ENCODE measurements around the gene NELL2. TPM values are rescaled to one million over a fixed set of nuclear protein-coding genes. Genes with fewer than 3 reads are reported as not detected.

The NELL2 gene
- total RNA-seq, 4 donors from 2014 or later: 1.1 to 22.9 (median 15.6) TPM

- ATAC-seq (ENCODE audit: low FRiP score) (no peak), DNase-seq (ENCODE audit: low spot score) (no peak)
These were observed 373.4 kb downstream of the NELL2 start for GRCh38 chr12:44502681-44503080.

DNA sequence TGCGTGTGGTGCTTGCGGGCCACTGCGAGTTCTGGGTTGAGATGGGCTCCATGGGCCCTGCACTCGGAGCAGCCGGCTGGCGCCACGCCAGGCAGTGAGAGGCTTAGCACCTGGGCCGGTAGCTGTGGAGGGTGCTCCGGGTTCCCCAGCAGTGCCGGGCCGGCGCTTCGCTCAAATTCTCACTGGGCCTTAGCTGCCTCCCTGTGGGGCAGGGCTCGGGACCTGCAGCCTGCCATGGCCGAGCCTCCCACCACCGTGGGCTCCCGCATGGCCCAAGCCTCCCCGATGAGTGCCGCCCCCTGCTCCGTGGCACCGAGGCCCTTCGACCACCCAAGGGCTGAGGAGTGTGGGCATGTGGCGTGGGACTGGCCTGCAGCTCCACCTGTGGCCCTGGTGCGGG, 375.7 kb downstream of the NELL2 start:
- TF ChIP-seq, protein P1, sequence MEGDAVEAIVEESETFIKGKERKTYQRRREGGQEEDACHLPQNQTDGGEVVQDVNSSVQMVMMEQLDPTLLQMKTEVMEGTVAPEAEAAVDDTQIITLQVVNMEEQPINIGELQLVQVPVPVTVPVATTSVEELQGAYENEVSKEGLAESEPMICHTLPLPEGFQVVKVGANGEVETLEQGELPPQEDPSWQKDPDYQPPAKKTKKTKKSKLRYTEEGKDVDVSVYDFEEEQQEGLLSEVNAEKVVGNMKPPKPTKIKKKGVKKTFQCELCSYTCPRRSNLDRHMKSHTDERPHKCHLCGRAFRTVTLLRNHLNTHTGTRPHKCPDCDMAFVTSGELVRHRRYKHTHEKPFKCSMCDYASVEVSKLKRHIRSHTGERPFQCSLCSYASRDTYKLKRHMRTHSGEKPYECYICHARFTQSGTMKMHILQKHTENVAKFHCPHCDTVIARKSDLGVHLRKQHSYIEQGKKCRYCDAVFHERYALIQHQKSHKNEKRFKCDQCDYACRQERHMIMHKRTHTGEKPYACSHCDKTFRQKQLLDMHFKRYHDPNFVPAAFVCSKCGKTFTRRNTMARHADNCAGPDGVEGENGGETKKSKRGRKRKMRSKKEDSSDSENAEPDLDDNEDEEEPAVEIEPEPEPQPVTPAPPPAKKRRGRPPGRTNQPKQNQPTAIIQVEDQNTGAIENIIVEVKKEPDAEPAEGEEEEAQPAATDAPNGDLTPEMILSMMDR (IDR thresholded peaks at IDR 0.05): no peak
- no peak for ATAC-seq (ENCODE audit: low FRiP score)
- DNase-seq (ENCODE audit: low spot score): no peak

More at GRCh38 chr12:44502681-44503080, 373.4 kb downstream of the NELL2 start:
- TF ChIP-seq, protein P1 (IDR thresholded peaks at IDR 0.05): no peak

DNA sequence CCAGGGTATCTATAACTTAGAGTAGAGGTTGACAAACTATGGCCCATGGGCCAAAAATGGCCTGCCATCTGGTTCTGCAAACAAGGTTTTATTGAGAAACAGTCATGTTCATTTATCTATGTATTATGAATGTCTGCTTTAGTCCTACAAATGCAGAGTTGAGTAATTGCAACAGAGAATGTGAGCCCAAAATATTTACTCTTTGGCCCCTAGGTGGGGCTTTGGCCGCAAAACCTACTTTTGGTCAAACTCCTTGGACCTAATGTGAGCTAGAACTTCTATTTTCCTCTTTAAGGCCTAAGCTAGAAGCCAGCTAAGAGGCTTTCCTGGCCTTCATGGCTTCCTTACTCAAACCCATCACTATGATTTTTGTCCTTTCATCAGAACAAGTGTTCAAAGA, 379.1 kb downstream of the NELL2 start:
- ATAC-seq (ENCODE audit: low FRiP score) (no peak), DNase-seq (ENCODE audit: low spot score) (no peak)
- TF ChIP-seq, protein P1 (IDR thresholded peaks at IDR 0.05): no peak

DNA sequence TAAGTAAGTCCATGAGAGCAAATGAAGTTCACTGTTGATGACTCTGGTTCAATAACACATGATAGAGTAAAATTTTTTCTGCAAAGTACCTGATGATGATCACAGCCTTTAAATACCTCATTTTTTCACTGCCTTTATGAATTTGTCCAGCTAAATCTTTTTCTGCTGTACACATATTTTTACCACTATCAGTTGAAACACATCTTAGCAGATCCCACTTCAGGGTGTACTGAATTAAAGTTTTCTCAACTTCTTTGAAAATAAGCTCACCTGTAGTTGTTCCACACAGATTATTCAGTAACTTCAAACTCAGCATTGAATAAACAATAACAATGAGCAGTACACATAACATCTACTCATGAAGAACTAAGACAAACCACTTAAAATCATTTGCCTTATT, 385.9 kb downstream of the NELL2 start:
- TF ChIP-seq, protein P1 (IDR thresholded peaks at IDR 0.05): no peak
- DNase-seq (ENCODE audit: low spot score) (no peak), ATAC-seq (ENCODE audit: low FRiP score) (no peak)

DNA sequence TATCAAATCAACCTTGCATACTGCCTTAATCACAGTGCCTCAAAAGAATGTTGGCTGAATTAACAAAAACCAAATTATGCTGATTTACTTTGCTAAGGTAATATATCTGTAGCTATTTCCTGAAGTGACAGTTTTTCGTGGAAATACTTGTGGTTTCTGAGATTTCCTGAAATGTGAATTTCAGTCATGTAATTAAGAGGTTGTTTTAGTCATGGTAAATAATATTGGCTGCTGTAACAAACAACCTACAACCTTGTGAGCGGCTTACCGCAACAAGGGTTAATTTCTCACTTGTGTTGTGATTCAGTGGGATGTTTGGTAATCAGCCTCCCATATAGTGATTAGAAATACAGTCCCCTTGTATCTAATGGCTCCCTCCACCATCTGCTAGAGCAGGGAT, 387.9 kb downstream of the NELL2 start:
- ATAC-seq (ENCODE audit: low FRiP score) (no peak), DNase-seq (ENCODE audit: low spot score) (no peak)
- TF ChIP-seq, protein P1 (IDR thresholded peaks at IDR 0.05): no peak

GRCh38 chr12:44484862-44485261, 391.3 kb downstream of the NELL2 start:
- DNase-seq (ENCODE audit: low spot score) (no peak), ATAC-seq (ENCODE audit: low FRiP score) (no peak)
- TF ChIP-seq, protein P1 (IDR thresholded peaks at IDR 0.05): no peak

GRCh38 chr12:44477331-44477980, 398.7 kb downstream of the NELL2 start:
- ATAC-seq (ENCODE audit: low FRiP score): no peak
- no peak for DNase-seq (ENCODE audit: low spot score)
- TF ChIP-seq, protein P1 (IDR thresholded peaks at IDR 0.05): no peak

Measured in omental fat pad (tissue), 4 donors.